NOMO-1 treated with dmso at 0.1 percent for 144 hours (cell line): ENCODE results near the gene WDR36.
"Not testable (repeated sequence)": the region's sequence is repeated elsewhere in the genome, so short reads cannot be mapped to it uniquely, and the experiment has no call there.

Experiments
- DNase-seq: peaks from one replicate; lab custom pipeline; 2025; ENCODE audit not compliant: unreplicated experiment; lab: John Stamatoyannopoulos, UW

Gene WDR36

GRCh38 chr5:111134864-111135263 is 42.7 kb downstream of the WDR36 start:
- no peak for DNase-seq

- DNase-seq, result no peak
These were observed 43.2 kb downstream of the WDR36 start for GRCh38 chr5:111135363-111135762.

GRCh38 chr5:111135946-111136345 is 43.8 kb downstream of the WDR36 start:
- DNase-seq, result no peak

GRCh38 chr5:111138096-111138495 is 45.9 kb downstream of the WDR36 start:
- no peak for DNase-seq

GRCh38 chr5:111141471-111141870 is 49.3 kb downstream of the WDR36 start:
- not testable (repeated sequence) for DNase-seq

- no peak for DNase-seq
These were observed 50.8 kb downstream of the WDR36 start for GRCh38 chr5:111142932-111143331.

- DNase-seq, result no peak
These were observed 51.8 kb downstream of the WDR36 start for GRCh38 chr5:111143910-111144309.

- no peak for DNase-seq
These were observed 52.3 kb downstream of the WDR36 start for GRCh38 chr5:111144352-111144930.

GRCh38 chr5:111146053-111146452 is 53.9 kb downstream of the WDR36 start:
- no peak for DNase-seq

GRCh38 chr5:111147502-111147901 is 55.4 kb downstream of the WDR36 start:
- no peak for DNase-seq

GRCh38 chr5:111151998-111152397 is 59.9 kb downstream of the WDR36 start:
- no peak for DNase-seq

- DNase-seq, result no peak
These were observed 61.3 kb downstream of the WDR36 start for GRCh38 chr5:111153483-111153882.

GRCh38 chr5:111153945-111154344 is 61.8 kb downstream of the WDR36 start:
- DNase-seq, result no peak

GRCh38 chr5:111158105-111158744 is 66.1 kb downstream of the WDR36 start:
- DNase-seq, result no peak

- DNase-seq, result no peak
These were observed 67.7 kb downstream of the WDR36 start for GRCh38 chr5:111159845-111160244.

GRCh38 chr5:111163000-111163399 is 70.9 kb downstream of the WDR36 start:
- no peak for DNase-seq

GRCh38 chr5:111165058-111165457 is 72.9 kb downstream of the WDR36 start:
- DNase-seq, result no peak

- DNase-seq, result no peak
These were observed 75.4 kb downstream of the WDR36 start for GRCh38 chr5:111167551-111167950.

- no peak for DNase-seq
These were observed 76.5 kb downstream of the WDR36 start for GRCh38 chr5:111168608-111169007.

- DNase-seq, result no peak
These were observed 77.1 kb downstream of the WDR36 start for GRCh38 chr5:111169269-111169668.

GRCh38 chr5:111170279-111170678 is 78.1 kb downstream of the WDR36 start:
- DNase-seq, result no peak

GRCh38 chr5:111172504-111172903 is 80.4 kb downstream of the WDR36 start:
- DNase-seq, result no peak

GRCh38 chr5:111173476-111173875 is 81.3 kb downstream of the WDR36 start:
- no peak for DNase-seq
